Ramos (cell line): ENCODE results near the gene GRAMD1B.
"Not testable (repeated sequence)": the region's sequence is repeated elsewhere in the genome, so short reads cannot be mapped to it uniquely, and the experiment has no call there.

ENCODE experiments used
- in situ Hi-C: fragments of 300-500 bp; cut with MboI; formaldehyde crosslinking; loops from one replicate; pipeline ENCODE4 v1.14.3; 2022; ENCODE audit warnings: low sequenced_read_pairs; ENCODE audit not compliant: unreplicated experiment

The GRAMD1B gene

GRCh38 chr11:123558536-123559315 lies 128.7 kb downstream of the GRAMD1B start:
- in situ Hi-C loops = no loop called here

DNA sequence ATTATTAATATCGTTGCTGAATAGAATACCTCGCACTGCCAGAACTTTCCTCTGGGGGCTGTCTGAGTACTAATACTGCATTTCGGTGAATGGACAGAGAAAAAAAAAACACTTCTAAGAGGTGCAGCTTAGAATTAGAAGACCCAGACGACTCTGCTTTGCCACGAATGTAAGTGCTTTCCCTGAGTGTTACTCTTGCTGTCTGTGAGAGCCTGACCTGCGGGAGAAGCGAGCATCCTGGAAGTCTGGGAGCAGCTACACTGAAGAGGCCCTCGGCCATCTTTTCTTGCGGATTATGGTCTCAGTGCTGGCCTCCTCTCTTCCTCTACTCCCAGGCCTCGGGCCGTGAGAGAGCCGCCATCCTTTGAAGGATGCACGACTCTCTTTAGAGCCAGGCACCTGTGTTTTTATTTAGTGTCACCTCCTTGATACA lies 129.5 kb downstream of the GRAMD1B start:
- in situ Hi-C loops = no loop called here

DNA sequence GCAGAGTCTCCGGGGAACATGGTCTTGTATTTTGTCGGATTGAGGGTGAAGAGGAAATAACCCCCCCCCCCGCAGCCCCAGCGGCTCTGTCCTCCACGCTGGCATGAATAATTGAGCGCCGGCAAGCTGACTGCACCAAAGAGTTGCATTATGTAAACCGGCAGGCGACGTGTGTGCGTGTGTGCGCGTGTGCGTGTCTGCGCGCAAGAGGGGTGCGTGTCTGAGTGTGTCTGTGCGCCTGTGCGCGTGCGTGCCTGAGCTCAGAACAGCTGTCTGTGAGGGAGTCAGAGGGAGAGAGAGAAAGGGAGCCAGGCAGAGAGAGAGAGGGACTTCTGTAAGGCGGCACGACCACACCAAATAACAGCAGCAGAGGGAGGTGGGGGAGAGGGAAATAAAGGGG lies 129.9 kb downstream of the GRAMD1B start:
- in situ Hi-C loops = no loop called here

- in situ Hi-C loops = no loop called here
Measured at GRCh38 chr11:123561431-123561800, 131.3 kb downstream of the GRAMD1B start.

DNA sequence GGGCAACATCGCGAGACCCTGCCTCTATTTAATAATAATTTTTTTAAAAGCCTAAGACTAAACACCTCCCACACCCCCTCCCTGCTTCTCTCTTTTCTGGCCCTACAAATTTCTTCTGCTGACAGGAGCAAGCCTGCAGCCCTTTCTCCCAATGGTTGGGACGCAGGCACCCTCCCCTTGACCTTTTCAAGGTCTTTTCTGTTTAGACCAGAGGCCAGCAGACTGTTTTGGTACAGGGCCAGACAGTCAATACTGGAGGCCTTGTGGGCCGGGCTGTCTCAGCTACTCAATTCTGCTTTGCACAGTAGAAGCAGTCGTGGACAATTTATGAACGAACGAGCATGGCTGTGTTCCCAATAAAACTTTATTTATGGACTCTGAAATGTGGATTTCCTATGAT lies 132.1 kb downstream of the GRAMD1B start:
- in situ Hi-C loops = no loop called here

DNA sequence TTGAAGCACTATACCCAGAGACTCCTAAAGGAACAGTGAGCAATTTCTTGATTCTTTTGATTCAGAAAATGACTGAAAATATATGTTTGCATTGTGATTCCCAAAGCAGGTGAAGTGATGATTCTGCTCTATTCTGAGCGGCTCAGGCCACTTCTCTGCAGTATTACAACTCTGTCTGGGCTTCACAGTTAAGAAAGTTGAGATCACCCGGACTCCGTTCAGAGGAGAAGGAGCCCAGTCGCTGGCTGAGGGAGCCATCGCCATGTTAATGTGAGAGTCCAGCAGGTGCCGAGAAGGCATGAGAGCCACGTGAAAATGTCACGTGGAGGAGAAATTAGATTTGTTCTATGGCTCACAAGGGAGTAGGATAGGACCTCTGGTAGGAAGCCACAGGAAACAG lies 132.8 kb downstream of the GRAMD1B start:
- in situ Hi-C loops = no loop called here

GRCh38 chr11:123564221-123564620 lies 134.2 kb downstream of the GRAMD1B start:
- in situ Hi-C loops = no loop called here

DNA sequence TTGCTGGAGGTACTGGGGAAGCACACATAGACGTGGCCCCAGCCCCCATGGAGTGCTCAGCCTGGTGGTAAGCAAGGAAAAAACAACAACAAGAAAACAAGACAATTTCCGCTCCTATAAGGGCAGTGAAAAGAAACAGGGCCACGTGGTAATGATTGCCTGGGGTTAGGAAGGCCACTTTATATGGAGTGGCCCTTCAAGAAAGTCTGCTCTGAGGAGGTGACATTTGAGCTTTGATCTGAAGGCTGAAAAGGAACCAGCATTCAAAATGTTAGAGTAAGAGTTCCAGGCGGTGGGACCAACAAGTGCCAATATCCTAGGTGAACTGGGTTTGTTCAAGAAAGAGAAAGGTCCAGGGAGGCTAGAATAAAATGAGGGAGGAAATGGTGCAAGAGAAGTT lies 136.8 kb downstream of the GRAMD1B start:
- in situ Hi-C loops = no loop called here

DNA sequence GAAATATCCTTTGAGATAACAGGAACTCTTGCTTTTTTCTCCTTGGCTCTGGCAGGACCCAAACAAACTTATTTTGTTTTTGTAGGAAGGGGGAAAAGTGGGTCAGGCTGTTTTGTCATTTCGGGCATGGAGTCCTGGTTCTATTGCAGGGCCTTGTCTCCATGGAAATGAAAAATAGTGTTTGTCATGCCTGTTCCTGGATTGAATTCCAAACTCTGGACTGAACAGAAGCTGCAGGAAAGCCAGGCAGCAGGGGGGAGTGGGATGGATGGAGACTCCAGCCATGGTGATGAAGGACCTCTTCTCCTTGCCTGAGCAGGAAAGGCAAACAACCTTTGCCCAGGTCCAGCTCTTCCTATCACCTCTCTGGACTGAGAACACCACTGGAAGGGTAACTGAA lies 137.4 kb downstream of the GRAMD1B start:
- in situ Hi-C loops = no loop called here

- in situ Hi-C loops = no loop called here
Measured at GRCh38 chr11:123568367-123568870, 138.3 kb downstream of the GRAMD1B start.

DNA sequence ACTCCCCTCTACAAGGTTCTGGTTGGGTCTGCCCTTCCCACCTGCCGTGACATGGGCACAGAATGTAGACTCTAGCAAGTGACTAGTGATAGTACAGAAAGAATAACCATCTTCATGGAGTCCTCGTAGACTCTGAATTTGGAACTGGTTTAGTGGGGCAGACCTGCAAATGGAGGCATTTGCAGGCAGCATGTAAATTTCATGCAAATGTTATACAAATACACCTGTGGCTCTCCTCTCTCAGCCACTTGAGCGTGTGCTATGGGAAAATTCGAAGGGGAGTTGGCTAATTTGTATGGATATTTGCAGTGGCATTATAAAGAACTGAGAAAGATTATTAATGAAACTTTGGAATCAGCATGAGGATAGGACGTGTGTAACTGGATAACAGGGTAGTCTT lies 139.3 kb downstream of the GRAMD1B start:
- in situ Hi-C loops = no loop called here

DNA sequence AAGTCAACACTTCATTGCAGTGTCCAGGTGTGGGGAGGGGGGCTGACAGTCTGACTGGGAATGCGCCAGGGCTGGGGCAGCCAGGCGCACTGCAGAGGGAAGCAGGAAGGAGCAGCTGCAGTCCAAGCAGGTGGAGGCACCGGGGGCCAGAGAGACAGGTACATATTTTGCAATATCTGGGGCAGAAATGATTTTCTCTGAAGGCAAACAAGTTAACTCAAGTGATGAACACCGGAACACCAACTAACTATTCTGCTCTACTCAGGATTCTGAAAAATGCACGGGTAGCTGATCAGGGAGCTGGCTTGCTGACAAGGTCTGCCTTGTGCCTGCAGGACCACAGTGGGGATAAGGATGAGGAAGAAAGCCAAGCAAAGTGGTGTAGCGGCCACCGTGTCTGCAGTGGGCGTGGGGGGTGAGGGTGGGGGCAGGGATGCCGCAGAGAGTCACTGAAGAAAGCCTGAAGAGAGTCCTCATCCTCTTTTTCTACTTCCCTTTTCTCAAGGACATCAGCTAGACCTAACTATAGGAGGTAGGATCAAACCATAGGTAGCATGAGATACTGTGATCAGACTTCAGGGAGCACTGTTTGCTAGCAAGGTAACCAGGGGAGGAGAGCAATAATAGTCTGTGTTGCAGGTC lies 141.0 kb downstream of the GRAMD1B start:
- in situ Hi-C loops = no loop called here

- in situ Hi-C loops = not testable (repeated sequence)
Measured at GRCh38 chr11:123572791-123573190, 142.7 kb downstream of the GRAMD1B start.

- in situ Hi-C loops = no loop called here
Measured at GRCh38 chr11:123573286-123573685, 143.2 kb downstream of the GRAMD1B start.

GRCh38 chr11:123575441-123575840 lies 145.4 kb downstream of the GRAMD1B start:
- in situ Hi-C loops = no loop called here

- in situ Hi-C loops = no loop called here
Measured at GRCh38 chr11:123576082-123576481, 146.0 kb downstream of the GRAMD1B start.

- in situ Hi-C loops = no loop called here
Measured at GRCh38 chr11:123576501-123576900, 146.4 kb downstream of the GRAMD1B start.

GRCh38 chr11:123577081-123577598 lies 147.1 kb downstream of the GRAMD1B start:
- in situ Hi-C loops = no loop called here

DNA sequence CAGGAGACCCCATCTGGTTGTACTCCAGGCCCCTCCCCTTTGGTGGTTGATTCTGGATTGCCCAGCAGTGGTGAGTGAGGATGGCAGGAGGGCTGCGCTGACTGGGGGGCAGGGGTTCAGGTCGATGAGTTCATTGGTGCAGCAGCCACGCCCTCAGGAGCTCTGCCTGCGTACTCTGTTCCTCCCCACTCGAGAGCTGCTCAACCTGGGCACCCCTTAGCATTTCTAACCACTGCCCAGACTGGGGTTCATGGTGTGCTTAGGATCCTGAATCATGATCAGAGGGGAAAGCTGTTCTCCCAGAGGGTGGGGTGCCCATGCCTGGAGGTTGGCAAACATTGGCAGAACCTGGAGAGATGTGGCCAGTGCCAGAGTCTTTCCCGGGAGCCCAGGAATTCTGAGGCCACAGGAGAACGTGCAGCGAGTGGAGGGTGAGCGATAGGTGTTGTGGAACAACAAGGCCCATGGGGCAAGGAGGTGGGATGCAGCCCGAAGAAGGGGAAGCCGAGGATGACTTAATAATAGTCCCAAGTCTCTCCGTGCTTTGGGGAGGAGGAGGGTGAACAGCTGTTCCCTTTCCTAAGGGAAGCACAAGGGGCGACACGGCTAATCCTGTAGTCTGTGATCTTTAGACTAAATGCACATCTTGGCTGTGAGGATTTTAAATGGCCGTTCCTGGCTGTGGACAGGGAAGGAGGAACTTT lies 148.9 kb downstream of the GRAMD1B start:
- in situ Hi-C loops = no loop called here

GRCh38 chr11:123579482-123579812 lies 149.4 kb downstream of the GRAMD1B start:
- in situ Hi-C loops = no loop called here

DNA sequence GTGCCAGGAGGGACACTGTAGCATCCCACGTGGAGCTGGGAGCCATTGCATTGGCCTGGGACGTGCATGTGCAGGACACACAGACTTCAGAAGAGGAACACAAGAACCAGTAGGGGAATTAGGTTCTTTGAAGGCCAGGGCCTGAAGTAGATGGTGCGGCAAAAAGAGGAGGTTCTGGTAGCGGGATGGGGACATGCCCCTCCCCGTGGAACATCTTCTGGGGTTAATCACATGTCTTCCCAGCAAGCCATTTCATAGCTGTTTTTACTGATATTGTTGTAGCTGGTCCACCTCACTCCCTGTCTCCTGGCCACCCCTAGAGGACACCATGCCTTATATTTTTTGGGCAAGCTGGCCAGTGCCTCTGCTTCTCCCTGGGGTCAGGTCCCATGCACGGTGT lies 150.1 kb downstream of the GRAMD1B start:
- in situ Hi-C loops = no loop called here
